ENCODE data around the gene MUC2. TPM values are rescaled to one million over a fixed set of nuclear protein-coding genes. Genes with fewer than 3 reads are reported as not detected.

MUC2 gene
- total and polyA plus RNA-seq, 9 of the 15 experiments (the other 6 are each of a cell fraction or from before 2014, with no cell fraction given): under 0.01 to 0.18 TPM; not detected in 7

- FAIRE-seq: no peak
- no TSS peak for BruUV-seq (replicated peaks)
- CTCF ChIA-PET (ENCODE audit: low intra/inter-chr PET ratio): no interaction called here
- no peaks in the 10 kb centered on the region for H3K79me2 ChIP-seq (ENCODE audit: control insufficient read depth, insufficient read depth, low read length)
- H3K9me1 ChIP-seq (ENCODE audit: control insufficient read depth, insufficient read depth, low read length): no peaks in the 10 kb centered on the region
- H3K4me2 ChIP-seq (ENCODE audit: insufficient read depth, low read length): no peak overlapping the region
- H3K4me3 ChIP-seq: no peak overlapping the region
- no peak overlapping the region for H3K27ac ChIP-seq (ENCODE audit: extremely low read depth, low read depth, low read length)
- H3K9me3 ChIP-seq (replicated peaks; ENCODE audit: control insufficient read depth, insufficient read depth, low read depth, low read length): no peaks in the 10 kb centered on the region; the same call in 1 of the 2 replicates
- H3K9ac ChIP-seq (ENCODE audit: insufficient read depth in 1 of 2, low read depth in 2 of 2, low read length in 2 of 2): no peak overlapping the region
- ATAC-seq: no peak
- H2AFZ ChIP-seq (ENCODE audit: low read depth, low read length): no peak overlapping the region
- no peaks in the 10 kb centered on the region for H4K20me1 ChIP-seq (replicated peaks; ENCODE audit: control insufficient read depth, insufficient read depth, low read length)
- peaks cover 9 to 22% of the 10 kb centered on the region in 2 experiments; a peak in 4 of 5 replicates for H3K27me3 ChIP-seq (ENCODE audit: control insufficient read depth in 2 of 2, insufficient read depth in 2 of 2, low read length in 2 of 2)
- in situ Hi-C loops (cut with MboI): no loop called here
- intact Hi-C loops (cut with micrococcal nuclease): loop anchor here (10.0 kb wide), 1 partner anchor 455 kb away; the partner anchor contains the start of gene DUSP8
- 2% methylated on average over 15 of the region's 17 CpGs for WGBS (ENCODE audit: insufficient coverage, low coverage, missing lambda C conversion rate)
- H3K36me3 ChIP-seq (ENCODE audit: control insufficient read depth, insufficient read depth, low read length): no peaks in the 10 kb centered on the region
- POLR2A ChIA-PET: interaction anchor here (1.1 kb wide), 1 partner anchor 8 kb away, joined by 5 read pairs; no protein-coding TSS in a partner anchor
- peaks cover 0 to 5% of the 10 kb centered on the region in 2 experiments; a peak in 1 of 5 replicates for H3K4me1 ChIP-seq (replicated peaks in 1 of 2; ENCODE audit: control insufficient read depth in 2 of 2, insufficient read depth in 2 of 2, low read length in 2 of 2)
- no peak for DNase-seq (ENCODE audit: extremely low read depth in 1 of 4, low spot score in 3 of 4)
- TF ChIP-seq NR3C1 (CRISPR knock-in tag; IDR thresholded peaks at IDR 0.05): no peak
- TF ChIP-seq ZNF583 (CRISPR knock-in tag; IDR thresholded peaks at IDR 0.05): no peak
- no peak for TF ChIP-seq ZFX (CRISPR knock-in tag; IDR thresholded peaks at IDR 0.05)
- no peak for TF ChIP-seq RHOXF2B (CRISPR knock-in tag; conservative IDR thresholded peaks at IDR 0.05)
- TF ChIP-seq, protein P1, sequence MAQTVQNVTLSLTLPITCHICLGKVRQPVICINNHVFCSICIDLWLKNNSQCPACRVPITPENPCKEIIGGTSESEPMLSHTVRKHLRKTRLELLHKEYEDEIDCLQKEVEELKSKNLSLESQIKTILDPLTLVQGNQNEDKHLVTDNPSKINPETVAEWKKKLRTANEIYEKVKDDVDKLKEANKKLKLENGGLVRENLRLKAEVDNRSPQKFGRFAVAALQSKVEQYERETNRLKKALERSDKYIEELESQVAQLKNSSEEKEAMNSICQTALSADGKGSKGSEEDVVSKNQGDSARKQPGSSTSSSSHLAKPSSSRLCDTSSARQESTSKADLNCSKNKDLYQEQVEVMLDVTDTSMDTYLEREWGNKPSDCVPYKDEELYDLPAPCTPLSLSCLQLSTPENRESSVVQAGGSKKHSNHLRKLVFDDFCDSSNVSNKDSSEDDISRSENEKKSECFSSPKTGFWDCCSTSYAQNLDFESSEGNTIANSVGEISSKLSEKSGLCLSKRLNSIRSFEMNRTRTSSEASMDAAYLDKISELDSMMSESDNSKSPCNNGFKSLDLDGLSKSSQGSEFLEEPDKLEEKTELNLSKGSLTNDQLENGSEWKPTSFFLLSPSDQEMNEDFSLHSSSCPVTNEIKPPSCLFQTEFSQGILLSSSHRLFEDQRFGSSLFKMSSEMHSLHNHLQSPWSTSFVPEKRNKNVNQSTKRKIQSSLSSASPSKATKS (CRISPR knock-in tag; IDR thresholded peaks at IDR 0.05): no peak
- TF ChIP-seq DDX20 (tag; IDR thresholded peaks at IDR 0.05; ENCODE audit: low read depth): no peak
- no peak for TF ChIP-seq TAF9B (IDR thresholded peaks at IDR 0.05; ENCODE audit: partially characterized antibody)
- no peak for TF ChIP-seq PML (IDR thresholded peaks at IDR 0.05; ENCODE audit: low read length)
- TF ChIP-seq MCM3 (IDR thresholded peaks at IDR 0.05): no peak
- TF ChIP-seq, protein P2, sequence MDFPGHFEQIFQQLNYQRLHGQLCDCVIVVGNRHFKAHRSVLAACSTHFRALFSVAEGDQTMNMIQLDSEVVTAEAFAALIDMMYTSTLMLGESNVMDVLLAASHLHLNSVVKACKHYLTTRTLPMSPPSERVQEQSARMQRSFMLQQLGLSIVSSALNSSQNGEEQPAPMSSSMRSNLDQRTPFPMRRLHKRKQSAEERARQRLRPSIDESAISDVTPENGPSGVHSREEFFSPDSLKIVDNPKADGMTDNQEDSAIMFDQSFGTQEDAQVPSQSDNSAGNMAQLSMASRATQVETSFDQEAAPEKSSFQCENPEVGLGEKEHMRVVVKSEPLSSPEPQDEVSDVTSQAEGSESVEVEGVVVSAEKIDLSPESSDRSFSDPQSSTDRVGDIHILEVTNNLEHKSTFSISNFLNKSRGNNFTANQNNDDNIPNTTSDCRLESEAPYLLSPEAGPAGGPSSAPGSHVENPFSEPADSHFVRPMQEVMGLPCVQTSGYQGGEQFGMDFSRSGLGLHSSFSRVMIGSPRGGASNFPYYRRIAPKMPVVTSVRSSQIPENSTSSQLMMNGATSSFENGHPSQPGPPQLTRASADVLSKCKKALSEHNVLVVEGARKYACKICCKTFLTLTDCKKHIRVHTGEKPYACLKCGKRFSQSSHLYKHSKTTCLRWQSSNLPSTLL (IDR thresholded peaks at IDR 0.05): no peak
- TF ChIP-seq MXD1 (CRISPR knock-in tag; IDR thresholded peaks at IDR 0.05; ENCODE audit: borderline replicate concordance, poor library complexity, severe bottlenecking): no peak
- TF ChIP-seq EWSR1 (IDR thresholded peaks at IDR 0.05; ENCODE audit: borderline replicate concordance, low read depth, partially characterized antibody): no peak
- TF ChIP-seq TFAP4 (CRISPR knock-in tag; IDR thresholded peaks at IDR 0.05; ENCODE audit: borderline replicate concordance): no peak
- TF ChIP-seq HMBOX1 (IDR thresholded peaks at IDR 0.05): no peak
- no peak for TF ChIP-seq FOXJ3 (CRISPR knock-in tag; IDR thresholded peaks at IDR 0.05)
- TF ChIP-seq TFAM (CRISPR knock-in tag; conservative IDR thresholded peaks at IDR 0.05): no peak
These were observed 45.0 kb downstream of the MUC2 start for GRCh38 chr11:1119604-1120146.
